Transverse colon (tissue), 4 donors: Measurements from ENCODE around the gene GAB2. TPM values are rescaled to one million over a fixed set of nuclear protein-coding genes. Genes with fewer than 3 reads are reported as not detected.
A peak's percentile ranks its signal among the peaks of the same experiment; 100 is the strongest.

Experiments used
- DNase-seq: peaks from one replicate; pipeline ENCODE4 v3.0.0-alpha.2; 2019
- H3K27ac ChIP-seq, 4 donors: fragments of 200-600 bp; sonication (generic); 2 replicates each; pipeline ENCODE4 v1.5.1; 2016 to 2018; ENCODE audit warnings: inconsistent platforms in 4 of 4
- H3K27me3 ChIP-seq: fragments of 200-600 bp; sonication (generic); 2 replicates; pipeline ENCODE4 v1.5.1; 2017; ENCODE audit warnings: inconsistent platforms
- H3K36me3 ChIP-seq, 4 donors: fragments of 200-600 bp; sonication (generic); 2 replicates each; pipeline ENCODE4 v1.5.1; 2017 to 2019; ENCODE audit warnings: inconsistent platforms in 4 of 4
- H3K4me1 ChIP-seq, 4 donors: fragments of 200-600 bp; sonication (generic); 2 replicates each; pipeline ENCODE4 v1.5.1; 2017 to 2020; ENCODE audit warnings: inconsistent platforms in 4 of 4
- H3K4me3 ChIP-seq, 4 donors: fragments of 200-600 bp; sonication (generic); 1 replicate in 1 of 4; 2 replicates in 3 of 4; pipeline versions ENCODE4 v1.5.1 to v1.6.1; 2017 to 2019; ENCODE audit warnings: inconsistent platforms in 4 of 4
- H3K9me3 ChIP-seq, 2 donors: fragments of 200-600 bp; sonication (generic); 2 replicates each; pipeline ENCODE4 v1.5.1; 2017 to 2019; ENCODE audit warnings: inconsistent platforms in 2 of 2
- EP300 ChIP-seq: sonication (generic); formaldehyde crosslinking; IDR thresholded peaks from one replicate; pipeline ENCODE4 v1.6.1; 2017; ENCODE audit warnings: antibody characterized with exemption, low read depth
- POLR2A ChIP-seq: fragments of 450-650 bp; IDR thresholded peaks from one replicate; pipeline ENCODE4 v1.6.1; 2016; ENCODE audit warnings: antibody characterized with exemption, mild to moderate bottlenecking, moderate library complexity
- POLR2AphosphoS5 ChIP-seq, 3 donors: sonication (generic); formaldehyde crosslinking; IDR thresholded peaks; one replicate each; pipeline ENCODE4 v1.6.1; 2016; ENCODE audit warnings: antibody characterized with exemption in 3 of 3
- WGBS, 2 donors: methylation state at CpG; one replicate each; pipeline ENCODE4 v1.1.5; 2018; ENCODE audit warnings: low coverage in 1 of 2; 5-methylcytosine and 5-hydroxymethylcytosine counted together
- in situ Hi-C, 4 donors: fragments of 200-750 bp; cut with MboI; loops; one replicate each; pipeline versions ENCODE4 v1.15.0 to v1.15.1; 2017; ENCODE audit warnings: low sequenced_read_pairs in 3 of 4, low pct_ligation_motif_present in 1 of 4, low pct_unique_long_range_greater_than_20kb in 1 of 4
- intact Hi-C: fragments of 100-400 bp; cut with DNase I; formaldehyde crosslinking; loops from one replicate; pipeline ENCODE4 v1.15.1; 2023; ENCODE audit warnings: low total_unique reads
- total RNA-seq, 4 donors: library from RNA; depleted of rRNA; stranded (reverse); fragments of >200 nt; gene quantifications; one replicate each; pipeline ENCODE4 v1.1.0, GENCODE V29; 2016
- TF ChIP-seq, protein P1 (sequence below), 5 experiments: fragments of 200-600 bp in 3 of 5; fragments of 450-650 bp in 2 of 5; sonication (generic) in 3 of 5; IDR thresholded peaks; 1 replicate in 2 of 5; 2 replicates in 3 of 5; pipeline ENCODE4 v1.5.1; 2016 to 2017; ENCODE audit warnings: antibody characterized with exemption in 5 of 5, inconsistent platforms in 3 of 5, mild to moderate bottlenecking in 2 of 5, moderate library complexity in 1 of 5

Gene GAB2
- total RNA-seq, 4 donors from 2014 or later, result 5.8 to 35.7 (median 22.9) TPM

DNA sequence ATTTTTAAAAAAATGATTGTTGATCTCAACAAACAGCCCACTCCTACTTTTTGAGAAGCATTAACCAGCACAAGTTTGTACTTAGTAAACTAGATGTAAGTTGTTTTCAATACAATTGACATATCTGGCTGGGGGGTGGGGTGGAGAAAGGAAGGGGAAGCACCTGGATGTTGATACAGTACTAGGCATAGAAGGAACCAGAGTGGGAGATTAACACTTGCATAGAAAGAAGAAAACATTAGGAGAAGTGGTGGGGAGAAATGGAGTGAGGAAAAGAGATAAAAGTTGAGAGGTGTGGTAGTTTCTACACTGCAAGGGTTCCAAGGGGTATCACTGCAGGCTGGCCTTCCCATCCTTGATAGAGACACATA is 10.6 kb upstream of the GAB2 start:
- intact Hi-C loops (no loop called here), in situ Hi-C loops (loop anchor here in 2 of 4 donors (10.0 kb wide), 1 partner anchor 137 kb away; no protein-coding TSS in a partner anchor)
- no peak overlapping the region for H3K27ac ChIP-seq
- no peak for TF ChIP-seq EP300
- TF ChIP-seq, protein P1, sequence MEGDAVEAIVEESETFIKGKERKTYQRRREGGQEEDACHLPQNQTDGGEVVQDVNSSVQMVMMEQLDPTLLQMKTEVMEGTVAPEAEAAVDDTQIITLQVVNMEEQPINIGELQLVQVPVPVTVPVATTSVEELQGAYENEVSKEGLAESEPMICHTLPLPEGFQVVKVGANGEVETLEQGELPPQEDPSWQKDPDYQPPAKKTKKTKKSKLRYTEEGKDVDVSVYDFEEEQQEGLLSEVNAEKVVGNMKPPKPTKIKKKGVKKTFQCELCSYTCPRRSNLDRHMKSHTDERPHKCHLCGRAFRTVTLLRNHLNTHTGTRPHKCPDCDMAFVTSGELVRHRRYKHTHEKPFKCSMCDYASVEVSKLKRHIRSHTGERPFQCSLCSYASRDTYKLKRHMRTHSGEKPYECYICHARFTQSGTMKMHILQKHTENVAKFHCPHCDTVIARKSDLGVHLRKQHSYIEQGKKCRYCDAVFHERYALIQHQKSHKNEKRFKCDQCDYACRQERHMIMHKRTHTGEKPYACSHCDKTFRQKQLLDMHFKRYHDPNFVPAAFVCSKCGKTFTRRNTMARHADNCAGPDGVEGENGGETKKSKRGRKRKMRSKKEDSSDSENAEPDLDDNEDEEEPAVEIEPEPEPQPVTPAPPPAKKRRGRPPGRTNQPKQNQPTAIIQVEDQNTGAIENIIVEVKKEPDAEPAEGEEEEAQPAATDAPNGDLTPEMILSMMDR (IDR thresholded peaks at IDR 0.05), result no peak
- no peak for TF ChIP-seq POLR2A
- TF ChIP-seq POLR2AphosphoS5 (IDR thresholded peaks at IDR 0.05), result no peak
- H3K36me3 ChIP-seq, result no peaks in the 10 kb centered on the region
- no peaks in the 10 kb centered on the region for H3K9me3 ChIP-seq
- no peak overlapping the region for H3K4me3 ChIP-seq
- peaks cover 0 to 24% (median 10%) of the 10 kb centered on the region in 4 donors for H3K4me1 ChIP-seq
- H3K27me3 ChIP-seq, result no peaks in the 10 kb centered on the region
- DNase-seq, result no peak

DNA sequence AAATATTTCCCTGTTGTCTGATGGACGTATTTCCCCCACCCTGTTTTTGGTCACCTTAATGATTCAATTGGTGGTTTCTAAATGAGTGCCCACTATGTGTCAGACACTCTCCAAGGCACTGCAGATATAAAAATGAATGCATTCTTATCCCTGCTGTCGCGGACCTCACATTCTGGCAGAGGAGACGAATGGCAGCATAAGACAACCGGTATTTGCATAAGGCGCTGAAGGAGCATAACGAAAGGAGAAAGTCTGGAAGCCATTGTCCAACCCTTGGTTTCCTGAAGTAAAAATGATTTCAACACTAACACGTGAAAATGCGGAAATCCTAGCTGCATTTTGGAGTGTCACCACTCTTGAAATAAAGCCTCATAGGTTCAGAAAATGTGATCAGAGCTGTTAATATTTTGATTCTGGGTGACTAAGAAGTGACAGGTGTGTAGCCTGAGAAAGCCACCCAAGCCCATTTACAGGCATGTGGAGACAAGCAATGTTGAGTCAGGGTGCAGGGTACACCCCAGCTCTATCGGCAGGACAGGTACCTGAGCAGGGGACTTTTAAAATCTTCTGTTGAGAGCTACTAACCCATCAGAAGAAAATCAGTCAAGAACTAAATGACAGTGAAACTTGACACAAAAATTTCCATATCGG is 10.1 kb upstream of the GAB2 start:
- in situ Hi-C loops (loop anchor here in 2 of 4 donors (10.0 kb wide), 1 partner anchor 137 kb away; no protein-coding TSS in a partner anchor), intact Hi-C loops (no loop called here)
- no peaks in the 10 kb centered on the region for H3K36me3 ChIP-seq
- H3K27me3 ChIP-seq, result no peaks in the 10 kb centered on the region
- 69 to 80% methylated on average over 4 to 11 of the region's 11 CpGs for WGBS, 2 donors
- DNase-seq, result no peak
- H3K4me1 ChIP-seq, result peaks cover 0 to 24% (median 10%) of the 10 kb centered on the region in 4 donors
- TF ChIP-seq POLR2AphosphoS5 (IDR thresholded peaks at IDR 0.05) (no peak), EP300 (no peak), POLR2A (no peak)
- TF ChIP-seq, protein P1 (IDR thresholded peaks at IDR 0.05), result no peak
- no peak overlapping the region for H3K4me3 ChIP-seq
- no peaks in the 10 kb centered on the region for H3K9me3 ChIP-seq
- H3K27ac ChIP-seq, result peak overlapping the region in 1 of 4 donors; percentile 33

DNA sequence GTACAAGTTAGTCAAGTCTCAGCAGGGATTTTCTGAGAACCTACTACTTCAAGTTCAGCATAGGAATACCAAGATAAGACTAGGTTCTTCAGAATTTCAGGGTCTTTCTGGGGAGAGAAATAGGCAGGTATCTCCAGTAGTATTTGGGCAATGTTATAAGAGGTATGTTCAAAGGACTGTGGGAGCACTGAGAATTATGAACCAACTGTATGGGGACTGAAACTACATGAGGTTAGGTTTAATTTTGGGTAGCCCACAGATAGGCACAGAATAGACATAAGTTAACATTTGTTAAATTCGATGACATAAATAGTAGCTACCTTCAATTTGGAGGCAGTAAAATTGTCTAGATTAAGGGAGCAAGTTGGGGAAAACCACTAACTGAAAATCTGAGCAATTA is 9.2 kb upstream of the GAB2 start:
- intact Hi-C loops (no loop called here), in situ Hi-C loops (loop anchor here in 2 of 4 donors (10.0 kb wide), 1 partner anchor 138 kb away; no protein-coding TSS in a partner anchor)
- WGBS, 2 donors, result 61 to 86% methylated on average over 1 of the region's 1 CpG
- DNase-seq, result no peak
- Histone ChIP-seq H3K36me3 (no peaks in the 10 kb centered on the region), H3K27ac (no peak overlapping the region), H3K27me3 (no peaks in the 10 kb centered on the region), H3K4me3 (no peak overlapping the region), H3K4me1 (peaks cover 0 to 24% (median 10%) of the 10 kb centered on the region in 4 donors), H3K9me3 (no peaks in the 10 kb centered on the region)
- no peak for TF ChIP-seq EP300
- no peak for TF ChIP-seq POLR2A
- TF ChIP-seq, protein P1 (IDR thresholded peaks at IDR 0.05), result no peak
- no peak for TF ChIP-seq POLR2AphosphoS5 (IDR thresholded peaks at IDR 0.05)

DNA sequence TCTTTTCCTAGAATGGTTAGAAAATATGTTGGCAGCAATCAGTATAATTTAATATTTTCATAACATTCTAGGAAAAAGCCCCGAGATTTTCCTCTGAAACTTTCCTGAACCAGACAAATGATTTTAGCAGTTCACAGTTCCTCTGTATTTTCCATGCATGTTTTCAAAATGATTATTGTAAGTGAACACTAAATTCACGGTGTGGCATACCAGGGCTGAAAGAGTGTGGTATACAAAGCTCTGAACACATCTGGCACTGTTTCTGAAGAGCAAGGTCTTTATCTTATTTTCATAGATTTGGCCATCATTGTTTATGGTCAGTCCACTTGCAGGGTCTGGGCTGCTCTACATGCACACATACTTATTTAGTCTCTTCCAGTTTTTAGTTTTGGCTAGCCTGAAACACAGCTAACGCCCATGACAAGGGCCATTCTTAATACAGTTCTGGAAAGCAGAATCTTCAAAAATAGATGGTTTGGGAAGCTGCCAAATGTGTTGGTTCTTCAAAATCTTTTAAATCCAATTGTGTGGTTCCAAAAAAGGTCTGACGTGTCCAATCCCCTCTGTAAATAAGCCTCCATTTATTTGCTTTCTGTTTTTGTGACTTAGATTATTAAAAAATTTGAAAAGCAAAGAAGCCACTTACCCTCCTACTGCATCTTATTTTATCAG is 7.9 kb upstream of the GAB2 start:
- in situ Hi-C loops (loop anchor here in 2 of 4 donors (10.0 kb wide), 1 partner anchor 139 kb away; no protein-coding TSS in a partner anchor), intact Hi-C loops (no loop called here)
- no peaks in the 10 kb centered on the region for H3K36me3 ChIP-seq
- H3K27me3 ChIP-seq, result no peaks in the 10 kb centered on the region
- H3K9me3 ChIP-seq, result no peaks in the 10 kb centered on the region
- no peak overlapping the region for H3K4me3 ChIP-seq
- peaks cover 0 to 24% (median 14%) of the 10 kb centered on the region in 4 donors for H3K4me1 ChIP-seq
- 57 to 59% methylated on average over 4 of the region's 4 CpGs for WGBS, 2 donors
- TF ChIP-seq POLR2AphosphoS5 (IDR thresholded peaks at IDR 0.05) (no peak), POLR2A (no peak), EP300 (no peak)
- TF ChIP-seq, protein P1 (IDR thresholded peaks at IDR 0.05), result no peak
- peak overlapping the region; percentile 39 to 47 (median 42) for H3K27ac ChIP-seq
- DNase-seq, result no peak
